CD4-positive, alpha-beta T cell (primary cell): ENCODE measurements around the gene PLD6. TPM values are rescaled to one million over a fixed set of nuclear protein-coding genes. Genes with fewer than 3 reads are reported as not detected.

ENCODE experiments used
- ATAC-seq: fragments of 200-7000 bp; cut with Tn5 transposase; one replicate; pipeline ENCODE4 v1.10.0; 2022; ENCODE audit warnings: mild to moderate bottlenecking; ENCODE audit not compliant: poor library complexity
- CTCF ChIA-PET: fragments of 350-600 bp; sonication (Branson Sonifier 250); formaldehyde crosslinking; loops from one replicate; lab custom pipeline; 2021; ENCODE audit warnings: antibody characterized with exemption, inconsistent platforms; lab: Charles Lee
- POLR2A ChIA-PET: fragments of 350-600 bp; sonication (Branson Sonifier 250); formaldehyde crosslinking; loops from one replicate; lab custom pipeline; 2021; ENCODE audit warnings: antibody characterized with exemption, inconsistent platforms; lab: Charles Lee
- DNase-seq, 14 experiments: peaks; one replicate each; pipeline ENCODE4 v3.0.0-alpha.2; 2013 to 2020; ENCODE audit warnings: mixed read lengths in 2 of 14
- H3K27ac ChIP-seq, 2 donors: one replicate each; pipeline versions ENCODE4 v1.5.1 to v1.7.0; 2013; ENCODE audit warnings: low read length in 2 of 2, low read depth in 1 of 2, mild to moderate bottlenecking in 1 of 2
- H3K27me3 ChIP-seq, 2 experiments: 1 replicate in 1 of 2; 2 replicates in 1 of 2; pipeline versions ENCODE4 v1.6.1 to v1.7.0; 2013; ENCODE audit warnings: low read length in 2 of 2, control low read depth in 1 of 2, mild to moderate bottlenecking in 1 of 2, moderate library complexity in 1 of 2; ENCODE audit not compliant: insufficient read depth in 2 of 2, control insufficient read depth in 1 of 2
- H3K36me3 ChIP-seq: one replicate; pipeline ENCODE4 v1.6.1; 2013; ENCODE audit warnings: low read length, control low read depth; ENCODE audit not compliant: insufficient read depth
- H3K4me1 ChIP-seq: one replicate; pipeline ENCODE4 v1.6.1; 2013; ENCODE audit warnings: low read length, control low read depth; ENCODE audit not compliant: insufficient read depth
- H3K4me3 ChIP-seq: one replicate; pipeline ENCODE4 v1.5.1; 2013; ENCODE audit warnings: mild to moderate bottlenecking, low read length, moderate library complexity
- H3K9me3 ChIP-seq, 2 experiments: 1 replicate in 1 of 2; 2 replicates in 1 of 2; pipeline versions ENCODE4 v1.6.1 to v1.7.0; 2013; ENCODE audit warnings: low read length in 2 of 2, mild to moderate bottlenecking in 2 of 2, control low read depth in 1 of 2, moderate library complexity in 1 of 2; ENCODE audit not compliant: control insufficient read depth in 1 of 2, insufficient read depth in 1 of 2
- H3K27ac Mint-ChIP-seq: one replicate; pipeline ENCODE4 v1.8.0; 2020; ENCODE audit warnings: mixed read lengths
- H3K27me3 Mint-ChIP-seq: one replicate; pipeline ENCODE4 v1.8.0; 2021; ENCODE audit warnings: mixed read lengths
- H3K36me3 Mint-ChIP-seq: one replicate; pipeline ENCODE4 v1.8.0; 2021; ENCODE audit warnings: low read depth, mixed read lengths
- H3K4me1 Mint-ChIP-seq: one replicate; pipeline ENCODE4 v1.8.0; 2021; ENCODE audit warnings: low read depth, mixed read lengths
- H3K4me3 Mint-ChIP-seq: one replicate; pipeline ENCODE4 v1.8.0; 2020; ENCODE audit warnings: mild to moderate bottlenecking, mixed read lengths
- H3K9me3 Mint-ChIP-seq: one replicate; pipeline ENCODE4 v1.8.0; 2020; ENCODE audit warnings: mixed read lengths
- CTCF ChIP-seq: fragments of 200-600 bp; IDR thresholded peaks from one replicate; pipeline ENCODE4 v1.8.0; 2022; ENCODE audit warnings: antibody characterized with exemption, mild to moderate bottlenecking
- intact Hi-C, 2 experiments: fragments of 100-400 bp; cut with DNase I in 1 of 2; cut with micrococcal nuclease in 1 of 2; formaldehyde crosslinking; loops; one replicate each; pipeline versions ENCODE4 v1.15.1 to v1.9.0; 2023 to 2025; cut with DNase I, micrococcal nuclease
- total RNA-seq, 174 experiments: library from RNA in 2 of 174; stranded (reverse) in 2 of 174; gene quantifications; one replicate each; pipeline ENCODE4 v1.2.3 and lab custom pipeline; 2021 to 2026

PLD6 gene
- total RNA-seq, 2 experiments from 2014 or later = 7.1 to 7.5 TPM

- ATAC-seq (no peak), DNase-seq (no peak)
- Mint-ChIP-seq H3K27me3 (no peaks in the 10 kb centered on the region), H3K27ac (peak overlapping the region; percentile 35), H3K4me1 (peaks cover 4% of the 10 kb centered on the region), H3K36me3 (peaks cover 19% of the 10 kb centered on the region), H3K9me3 (no peaks in the 10 kb centered on the region), H3K4me3 (peak overlapping the region; percentile 22)
- H3K27me3 ChIP-seq = no peaks in the 10 kb centered on the region
- intact Hi-C loops = loop anchor here in 1 of 2 experiments (10.0 kb wide), 1 partner anchor 238 kb away; no protein-coding TSS in a partner anchor
- H3K9me3 ChIP-seq = no peaks in the 10 kb centered on the region
- H3K4me3 ChIP-seq = no peak overlapping the region
- POLR2A ChIA-PET = no interaction called here
- CTCF ChIA-PET = no interaction called here
- peaks cover 25% of the 10 kb centered on the region for H3K36me3 ChIP-seq
- peaks cover 3% of the 10 kb centered on the region for H3K4me1 ChIP-seq
- H3K27ac ChIP-seq = no peak overlapping the region
- TF ChIP-seq CTCF = no peak
Observed at GRCh38 chr17:17243163-17243562, 37.0 kb upstream of the PLD6 start.

- ChIA-PET CTCF (no interaction called here), POLR2A (no interaction called here)
- Mint-ChIP-seq H3K27ac (no peak overlapping the region), H3K4me3 (no peak overlapping the region), H3K27me3 (no peaks in the 10 kb centered on the region), H3K4me1 (peaks cover 9% of the 10 kb centered on the region), H3K9me3 (no peaks in the 10 kb centered on the region), H3K36me3 (peaks cover 15% of the 10 kb centered on the region)
- intact Hi-C loops = loop anchor here in 1 of 2 experiments (10.0 kb wide), 1 partner anchor 237 kb away; no protein-coding TSS in a partner anchor
- Histone ChIP-seq H3K27me3 (no peaks in the 10 kb centered on the region), H3K27ac (no peak overlapping the region), H3K9me3 (no peaks in the 10 kb centered on the region), H3K4me1 (peaks cover 9% of the 10 kb centered on the region), H3K36me3 (peaks cover 15% of the 10 kb centered on the region), H3K4me3 (no peak overlapping the region)
- DNase-seq = peak in 1 of 14 experiments; percentile 28
- TF ChIP-seq CTCF = no peak
- no peak for ATAC-seq
Observed at GRCh38 chr17:17242246-17242645, 36.1 kb upstream of the PLD6 start.

GRCh38 chr17:17241656-17242055, 35.5 kb upstream of the PLD6 start:
- no peak overlapping the region for H3K4me3 ChIP-seq
- intact Hi-C loops = loop anchor here in 1 of 2 experiments (10.0 kb wide), 1 partner anchor 237 kb away; no protein-coding TSS in a partner anchor
- ChIA-PET CTCF (no interaction called here), POLR2A (no interaction called here)
- no peak overlapping the region for H3K27ac ChIP-seq
- ATAC-seq (no peak), DNase-seq (peak in 1 of 14 experiments; percentile 6)
- no peak for TF ChIP-seq CTCF
- H3K27ac Mint-ChIP-seq = no peak overlapping the region
- H3K27me3 Mint-ChIP-seq = no peaks in the 10 kb centered on the region
- H3K9me3 Mint-ChIP-seq = no peaks in the 10 kb centered on the region
- H3K36me3 ChIP-seq = peaks cover 10% of the 10 kb centered on the region
- H3K27me3 ChIP-seq = no peaks in the 10 kb centered on the region
- H3K4me1 Mint-ChIP-seq = peaks cover 11% of the 10 kb centered on the region
- peaks cover 12% of the 10 kb centered on the region for H3K36me3 Mint-ChIP-seq
- no peaks in the 10 kb centered on the region for H3K9me3 ChIP-seq
- H3K4me3 Mint-ChIP-seq = no peak overlapping the region
- peaks cover 10% of the 10 kb centered on the region for H3K4me1 ChIP-seq
